ENCODE measurements around the gene YES1.

The YES1 gene

DNA sequence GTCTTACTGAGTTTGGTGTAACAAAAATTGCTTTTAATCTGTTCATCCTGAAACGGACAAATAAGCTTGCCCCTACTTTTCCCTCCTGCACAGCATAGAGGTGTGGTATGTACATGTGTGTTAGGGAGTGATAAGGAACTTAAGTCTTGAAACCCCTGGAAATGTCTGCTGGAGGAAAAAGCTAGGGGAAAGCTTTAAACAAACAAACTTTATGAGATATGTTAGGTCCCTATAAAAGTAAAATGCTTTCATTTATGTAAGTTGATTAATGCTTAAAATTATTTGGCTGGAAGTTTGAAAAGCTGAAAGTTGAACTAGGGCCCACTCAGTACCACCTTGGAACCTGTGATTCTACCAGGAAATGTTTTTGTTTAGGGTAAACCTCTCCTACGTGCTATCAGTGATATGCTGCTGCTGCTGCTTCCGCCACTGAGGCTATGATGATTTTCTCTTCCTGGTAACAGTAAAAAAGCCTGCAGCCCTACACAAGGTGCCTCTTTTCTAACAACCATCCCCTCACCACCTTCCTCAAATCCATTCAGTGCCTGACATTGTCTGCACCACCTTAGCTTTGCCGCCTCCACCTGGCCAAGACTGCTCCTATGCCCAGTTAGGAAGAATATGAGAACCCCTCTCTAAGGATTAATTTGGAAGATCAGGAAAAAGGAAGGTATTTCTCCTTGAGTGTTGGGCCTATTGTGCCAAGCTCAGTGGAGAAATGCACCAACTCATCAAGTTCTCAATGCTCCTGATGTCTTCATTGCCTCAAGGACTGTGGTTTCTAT, 2.5 kb upstream of the YES1 start:
- no peak overlapping the region for H3K4me3 ChIP-seq (ENCODE audit: control insufficient read depth in 1 of 7, extremely low read depth in 1 of 7, insufficient read depth in 4 of 7, low read depth in 2 of 7, low read length in 6 of 7)
- peak in 2 of 3 donors; percentile 45 to 54 for DNase-seq
- CTCF ChIA-PET: interaction anchor here (1.0 to 7.2 kb wide), 7 partner anchors 10 to 82 kb away, joined by 3 to 55 read pairs (median 3); no protein-coding TSS in a partner anchor
- H3K27me3 ChIP-seq (replicated peaks in 2 of 5; ENCODE audit: control insufficient read depth in 4 of 5, insufficient read depth in 5 of 5, low read length in 4 of 5): no peaks in the 10 kb centered on the region
- 54% methylated on average over 4 of the region's 4 CpGs for WGBS (ENCODE audit: insufficient coverage)
- H3K27ac ChIP-seq (ENCODE audit: insufficient read depth in 1 of 2, low read depth in 1 of 2, low read length in 2 of 2, poor library complexity in 1 of 2, severe bottlenecking in 2 of 2): peak overlapping the region in 1 of 2 experiments; percentile 93
- peaks cover 15 to 58% (median 32%) of the 10 kb centered on the region in 4 experiments for H3K4me1 ChIP-seq (ENCODE audit: control extremely low read depth in 1 of 4, control insufficient read depth in 4 of 4, insufficient read depth in 4 of 4, low read length in 3 of 4)
- H3K36me3 ChIP-seq (ENCODE audit: control insufficient read depth in 4 of 4, insufficient read depth in 4 of 4, low read length in 3 of 4): no peaks in the 10 kb centered on the region
- no peaks in the 10 kb centered on the region for H3K9me3 ChIP-seq (ENCODE audit: control extremely low read depth in 1 of 5, control insufficient read depth in 4 of 5, insufficient read depth in 2 of 5, low read depth in 1 of 5, low read length in 4 of 5)
- POLR2A ChIA-PET: interaction anchor here (0.6 to 2.4 kb wide), 2 partner anchors 16 to 21 kb away, joined by 4 to 11 read pairs; no protein-coding TSS in a partner anchor

DNA sequence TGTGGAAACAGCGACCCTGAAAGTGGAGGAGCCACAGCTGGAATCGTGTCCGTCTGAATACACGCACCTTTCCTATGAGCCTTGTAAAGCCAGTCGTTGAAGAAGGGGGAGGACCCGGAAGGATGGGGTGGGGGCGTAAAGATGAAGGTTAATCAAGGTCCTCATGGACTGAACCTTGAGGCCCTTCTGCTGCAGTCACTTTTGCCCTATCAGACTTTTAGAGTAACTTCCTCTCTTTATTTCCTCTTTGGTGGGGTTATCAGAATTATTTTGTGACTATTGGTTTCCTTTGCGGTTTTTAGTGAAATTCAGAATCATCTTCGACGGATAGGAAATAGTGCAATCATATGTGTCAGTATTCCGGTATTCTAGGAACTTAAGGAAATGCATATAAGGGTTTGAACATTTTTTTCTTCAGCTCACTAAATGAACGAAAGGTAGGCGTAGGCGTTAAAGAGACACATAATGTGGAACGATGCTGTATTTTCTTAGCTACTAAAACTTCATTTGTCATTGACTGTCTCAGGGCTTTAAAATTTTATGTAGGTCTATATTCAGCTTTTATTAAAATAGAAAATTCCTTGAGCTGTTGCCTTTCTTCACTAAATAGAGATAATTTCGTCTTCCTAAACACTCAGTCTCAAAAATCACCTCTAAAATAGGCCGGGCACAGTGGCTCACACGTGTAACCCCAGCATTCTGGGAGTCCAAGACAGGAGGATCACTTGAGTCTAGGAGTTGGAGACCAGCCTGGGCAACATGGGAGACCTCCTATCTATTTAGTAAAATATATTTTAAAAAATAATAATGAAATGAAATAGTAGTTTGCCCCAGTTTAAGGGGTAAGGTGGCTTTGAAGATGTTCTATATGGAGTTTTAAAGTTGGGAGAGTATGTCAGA, 1.4 kb upstream of the YES1 start:
- no peaks in the 10 kb centered on the region for H3K9me3 ChIP-seq (ENCODE audit: control extremely low read depth in 1 of 5, control insufficient read depth in 4 of 5, insufficient read depth in 2 of 5, low read depth in 1 of 5, low read length in 4 of 5)
- H3K4me1 ChIP-seq (ENCODE audit: control extremely low read depth in 1 of 4, control insufficient read depth in 4 of 4, insufficient read depth in 4 of 4, low read length in 3 of 4): peaks cover 15 to 63% (median 33%) of the 10 kb centered on the region in 4 experiments
- no peaks in the 10 kb centered on the region for H3K36me3 ChIP-seq (ENCODE audit: control insufficient read depth in 4 of 4, insufficient read depth in 4 of 4, low read length in 3 of 4)
- peak in 2 of 3 donors; percentile 91 to 94 for DNase-seq
- WGBS (ENCODE audit: insufficient coverage): 0% methylated on average over 10 of the region's 18 CpGs
- POLR2A ChIA-PET: interaction anchor here (2.4 kb wide), 1 partner anchor 17 kb away, joined by 11 read pairs; no protein-coding TSS in a partner anchor
- H3K27me3 ChIP-seq (replicated peaks in 2 of 5; ENCODE audit: control insufficient read depth in 4 of 5, insufficient read depth in 5 of 5, low read length in 4 of 5): no peaks in the 10 kb centered on the region
- CTCF ChIA-PET: interaction anchor here (0.7 to 7.2 kb wide), 9 partner anchors 11 to 81 kb away, joined by 3 to 55 read pairs (median 4); no protein-coding TSS in a partner anchor
- peak overlapping the region in 6 of 7 experiments; percentile 85 to 97 (median 92) for H3K4me3 ChIP-seq (ENCODE audit: control insufficient read depth in 1 of 7, extremely low read depth in 1 of 7, insufficient read depth in 4 of 7, low read depth in 2 of 7, low read length in 6 of 7)
- H3K27ac ChIP-seq (ENCODE audit: insufficient read depth in 1 of 2, low read depth in 1 of 2, low read length in 2 of 2, poor library complexity in 1 of 2, severe bottlenecking in 2 of 2): peak overlapping the region; percentile 73 to 93

DNA sequence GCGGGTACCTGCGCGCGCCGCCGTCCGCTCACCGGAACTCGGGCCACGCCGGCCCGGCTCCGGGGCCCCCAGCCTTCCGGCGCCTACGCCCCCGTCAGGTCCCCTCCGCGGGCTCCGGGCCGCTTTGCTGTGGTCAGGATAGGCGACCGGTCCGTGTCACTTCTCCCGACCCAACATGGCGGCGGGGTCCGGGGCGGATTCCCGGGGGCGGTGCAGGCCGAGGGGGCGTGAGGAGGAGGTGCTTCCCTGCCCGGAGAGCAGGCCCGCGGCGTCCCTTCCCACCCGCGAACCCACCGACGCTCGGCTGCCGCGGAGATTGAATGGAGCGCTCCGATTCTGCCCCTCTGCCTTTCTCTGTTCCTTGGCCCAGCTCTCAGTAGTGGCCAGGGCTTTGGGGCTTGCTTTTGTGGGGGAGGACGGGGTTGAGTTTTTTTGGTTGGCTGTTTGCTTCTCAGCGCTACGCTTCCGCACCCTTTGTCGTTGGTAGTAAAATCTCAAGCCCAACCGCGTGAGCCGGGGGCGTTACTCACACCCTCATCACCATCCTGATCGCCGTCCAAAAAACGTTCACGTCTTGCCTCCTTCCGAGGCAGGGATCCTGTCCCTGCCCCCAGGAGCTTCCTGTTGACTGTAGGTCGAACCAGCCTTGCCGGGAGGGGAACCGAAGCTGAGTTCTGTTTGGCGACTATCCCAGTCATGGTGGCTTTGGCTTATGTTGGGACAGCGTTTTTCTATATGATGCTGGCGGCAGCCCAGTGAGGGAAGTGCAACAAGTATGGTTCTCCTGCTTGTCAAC, 532 bp upstream of the YES1 start:
- Histone ChIP-seq H3K4me3 (ENCODE audit: control insufficient read depth in 1 of 7, extremely low read depth in 1 of 7, insufficient read depth in 4 of 7, low read depth in 2 of 7, low read length in 6 of 7) (peak overlapping the region; percentile 85 to 97 (median 92)), H3K9me3 (ENCODE audit: control extremely low read depth in 1 of 5, control insufficient read depth in 4 of 5, insufficient read depth in 2 of 5, low read depth in 1 of 5, low read length in 4 of 5) (no peaks in the 10 kb centered on the region), H3K27me3 (replicated peaks in 2 of 5; ENCODE audit: control insufficient read depth in 4 of 5, insufficient read depth in 5 of 5, low read length in 4 of 5) (no peaks in the 10 kb centered on the region), H3K4me1 (ENCODE audit: control extremely low read depth in 1 of 4, control insufficient read depth in 4 of 4, insufficient read depth in 4 of 4, low read length in 3 of 4) (peaks cover 15 to 71% (median 40%) of the 10 kb centered on the region in 4 experiments), H3K27ac (ENCODE audit: insufficient read depth in 1 of 2, low read depth in 1 of 2, low read length in 2 of 2, poor library complexity in 1 of 2, severe bottlenecking in 2 of 2) (peak overlapping the region; percentile 73 to 93), H3K36me3 (ENCODE audit: control insufficient read depth in 4 of 4, insufficient read depth in 4 of 4, low read length in 3 of 4) (no peaks in the 10 kb centered on the region)
- ChIA-PET POLR2A (interaction anchor here (2.4 kb wide), 1 partner anchor 18 kb away, joined by 11 read pairs; no protein-coding TSS in a partner anchor), CTCF (interaction anchor here (1.1 to 7.2 kb wide), 5 partner anchors 12 to 72 kb away, joined by 4 to 55 read pairs (median 6); no protein-coding TSS in a partner anchor)
- peak; percentile 91 to 95 (median 94) for DNase-seq
- 0% methylated on average over 55 of the region's 66 CpGs for WGBS (ENCODE audit: insufficient coverage)

DNA sequence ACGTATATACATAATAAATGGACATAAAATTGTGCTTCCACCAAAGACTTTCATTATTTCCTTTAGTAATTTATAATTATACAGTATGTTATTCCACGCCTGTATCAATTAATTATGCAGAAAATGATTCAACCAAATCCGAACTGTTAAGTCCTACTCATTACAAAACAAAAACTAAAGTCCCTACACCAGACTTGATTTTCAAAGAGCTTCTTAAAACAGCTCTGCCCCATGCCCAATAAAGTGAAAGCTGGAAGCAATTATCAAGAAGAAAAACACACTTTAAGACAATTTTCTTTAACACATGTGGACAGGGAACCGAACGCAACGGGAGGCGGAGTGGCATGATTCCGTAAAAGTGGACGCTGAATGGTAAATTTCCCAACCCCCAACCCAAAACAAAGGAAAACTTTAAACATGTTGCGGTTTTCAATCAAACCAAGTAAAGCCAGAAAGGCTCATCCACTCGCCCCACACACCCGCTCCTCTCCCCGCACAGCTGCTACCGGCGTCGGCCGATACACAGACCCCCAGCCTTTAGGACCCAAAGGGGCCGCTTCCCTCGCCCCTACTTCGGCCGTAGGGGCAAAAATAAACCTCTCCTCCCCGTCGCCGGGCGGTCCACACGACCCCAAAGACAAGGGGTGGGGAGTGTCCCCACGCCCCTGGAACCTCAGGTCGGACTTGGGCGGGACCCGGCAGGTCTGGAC, 705 bp downstream of the YES1 start:
- Histone ChIP-seq H3K27me3 (replicated peaks in 2 of 5; ENCODE audit: control insufficient read depth in 4 of 5, insufficient read depth in 5 of 5, low read length in 4 of 5) (no peaks in the 10 kb centered on the region), H3K4me3 (ENCODE audit: control insufficient read depth in 1 of 7, extremely low read depth in 1 of 7, insufficient read depth in 4 of 7, low read depth in 2 of 7, low read length in 6 of 7) (peak overlapping the region; percentile 85 to 97 (median 92)), H3K4me1 (ENCODE audit: control extremely low read depth in 1 of 4, control insufficient read depth in 4 of 4, insufficient read depth in 4 of 4, low read length in 3 of 4) (peaks cover 15 to 69% (median 40%) of the 10 kb centered on the region in 4 experiments), H3K9me3 (ENCODE audit: control extremely low read depth in 1 of 5, control insufficient read depth in 4 of 5, insufficient read depth in 2 of 5, low read depth in 1 of 5, low read length in 4 of 5) (no peaks in the 10 kb centered on the region), H3K27ac (ENCODE audit: insufficient read depth in 1 of 2, low read depth in 1 of 2, low read length in 2 of 2, poor library complexity in 1 of 2, severe bottlenecking in 2 of 2) (peak overlapping the region; percentile 73 to 93), H3K36me3 (ENCODE audit: control insufficient read depth in 4 of 4, insufficient read depth in 4 of 4, low read length in 3 of 4) (no peaks in the 10 kb centered on the region)
- DNase-seq: peak in 2 of 3 donors; percentile 14 to 32
- ChIA-PET CTCF (interaction anchor here (1.5 to 7.2 kb wide), 2 partner anchors 20 to 28 kb away, joined by 6 to 55 read pairs; no protein-coding TSS in a partner anchor), POLR2A (no interaction called here)
- WGBS (ENCODE audit: insufficient coverage): 0% methylated on average over 21 of the region's 30 CpGs

DNA sequence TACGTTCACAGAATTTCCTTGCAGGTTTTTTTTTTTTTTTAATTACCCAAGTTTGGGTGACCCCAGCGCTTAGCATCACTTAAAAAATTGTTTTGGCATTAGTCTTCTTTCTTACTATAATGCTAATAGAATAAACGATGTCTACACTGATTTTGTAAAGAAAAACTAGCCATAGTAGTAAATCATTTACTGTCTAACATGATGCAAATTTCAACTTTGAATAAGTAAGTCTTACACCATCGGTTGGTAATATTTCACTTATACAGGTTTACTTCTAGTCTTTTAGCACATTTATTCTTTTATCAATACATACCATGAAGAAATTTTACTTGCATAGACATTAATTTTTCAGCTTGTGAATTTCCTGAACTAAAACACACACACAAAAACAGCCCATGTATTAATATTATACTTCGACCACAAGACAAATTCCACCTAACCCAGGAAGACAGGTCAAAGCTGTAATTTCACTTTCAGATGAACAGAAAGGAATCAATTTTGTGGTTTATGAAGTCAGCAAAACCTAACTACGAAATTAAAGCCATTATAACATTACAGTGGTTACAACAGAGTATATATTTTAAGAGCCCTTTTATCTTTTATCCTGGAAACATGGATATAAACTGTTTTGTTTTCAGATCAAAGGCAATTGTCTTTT, 1.9 kb downstream of the YES1 start:
- H3K27me3 ChIP-seq (replicated peaks in 2 of 5; ENCODE audit: control insufficient read depth in 4 of 5, insufficient read depth in 5 of 5, low read length in 4 of 5): no peaks in the 10 kb centered on the region
- no peaks in the 10 kb centered on the region for H3K9me3 ChIP-seq (ENCODE audit: control extremely low read depth in 1 of 5, control insufficient read depth in 4 of 5, insufficient read depth in 2 of 5, low read depth in 1 of 5, low read length in 4 of 5)
- WGBS (ENCODE audit: insufficient coverage): 48% methylated on average over 2 of the region's 6 CpGs
- H3K27ac ChIP-seq (ENCODE audit: insufficient read depth in 1 of 2, low read depth in 1 of 2, low read length in 2 of 2, poor library complexity in 1 of 2, severe bottlenecking in 2 of 2): peak overlapping the region in 1 of 2 experiments; percentile 93
- peaks cover 20 to 69% (median 47%) of the 10 kb centered on the region in 4 experiments for H3K4me1 ChIP-seq (ENCODE audit: control extremely low read depth in 1 of 4, control insufficient read depth in 4 of 4, insufficient read depth in 4 of 4, low read length in 3 of 4)
- H3K4me3 ChIP-seq (ENCODE audit: control insufficient read depth in 1 of 7, extremely low read depth in 1 of 7, insufficient read depth in 4 of 7, low read depth in 2 of 7, low read length in 6 of 7): peak overlapping the region in 6 of 7 experiments; percentile 85 to 97 (median 92)
- peak in 2 of 3 donors; percentile 52 to 61 for DNase-seq
- ChIA-PET CTCF (interaction anchor here (1.5 to 7.2 kb wide), 2 partner anchors 21 to 26 kb away, joined by 6 to 55 read pairs; no protein-coding TSS in a partner anchor), POLR2A (no interaction called here)
- H3K36me3 ChIP-seq (ENCODE audit: control insufficient read depth in 4 of 4, insufficient read depth in 4 of 4, low read length in 3 of 4): no peaks in the 10 kb centered on the region
